Vagina (tissue), 2 donors: ENCODE results near the gene CCRL2. TPM values are rescaled to one million over a fixed set of nuclear protein-coding genes. Genes with fewer than 3 reads are reported as not detected.

Experiments used
- DNase-seq, 2 donors: peaks; one replicate each; pipeline ENCODE4 v3.0.0-alpha.2; 2017; ENCODE audit errors: extremely low spot score in 2 of 2
- H3K27ac ChIP-seq: fragments of 200-600 bp; sonication (generic); one replicate; pipeline ENCODE4 v1.5.1; 2019
- H3K27me3 ChIP-seq: fragments of 200-600 bp; sonication (generic); one replicate; pipeline ENCODE4 v1.5.1; 2019
- H3K36me3 ChIP-seq, 2 donors: fragments of 200-600 bp; sonication (generic); one replicate each; pipeline ENCODE4 v1.5.1; 2017 to 2019
- H3K4me1 ChIP-seq: fragments of 200-600 bp; sonication (generic); one replicate; pipeline ENCODE4 v1.5.1; 2019
- H3K4me3 ChIP-seq, 2 donors: fragments of 200-600 bp; sonication (generic); 1 replicate in 1 of 2; 2 replicates in 1 of 2; pipeline ENCODE4 v1.5.1; 2016 to 2019
- H3K9me3 ChIP-seq: fragments of 200-600 bp; sonication (generic); one replicate; pipeline ENCODE4 v1.5.1; 2019
- POLR2A ChIP-seq, 2 donors: fragments of 450-650 bp; IDR thresholded peaks; one replicate each; pipeline ENCODE4 v1.6.1; 2017; ENCODE audit warnings: antibody characterized with exemption in 2 of 2, mild to moderate bottlenecking in 2 of 2, moderate library complexity in 2 of 2
- POLR2AphosphoS5 ChIP-seq, 2 donors: sonication (generic); formaldehyde crosslinking; IDR thresholded peaks; one replicate each; pipeline ENCODE4 v1.9.0; 2017; ENCODE audit warnings: antibody characterized with exemption in 2 of 2, mild to moderate bottlenecking in 2 of 2, low read depth in 1 of 2; ENCODE audit not compliant: insufficient read depth in 1 of 2
- intact Hi-C: fragments of 100-400 bp; cut with DNase I; formaldehyde crosslinking; loops from one replicate; pipeline ENCODE4 v1.15.1; 2023
- total RNA-seq: library from RNA; depleted of rRNA; stranded (reverse); fragments of >200 nt; gene quantifications from one replicate; pipeline ENCODE4 v1.2.3, GENCODE V29; 2016
- TF ChIP-seq, protein P1 (sequence below), 3 experiments: fragments of 450-650 bp in 2 of 3; fragments of 200-600 bp in 1 of 3; sonication (generic) in 1 of 3; IDR thresholded peaks; one replicate each; pipeline ENCODE4 v1.5.1; 2017 to 2019; ENCODE audit warnings: antibody characterized with exemption in 3 of 3, mild to moderate bottlenecking in 2 of 3, moderate library complexity in 2 of 3

The CCRL2 gene
- total RNA-seq, 1 donor from 2014 or later: not detected

DNA sequence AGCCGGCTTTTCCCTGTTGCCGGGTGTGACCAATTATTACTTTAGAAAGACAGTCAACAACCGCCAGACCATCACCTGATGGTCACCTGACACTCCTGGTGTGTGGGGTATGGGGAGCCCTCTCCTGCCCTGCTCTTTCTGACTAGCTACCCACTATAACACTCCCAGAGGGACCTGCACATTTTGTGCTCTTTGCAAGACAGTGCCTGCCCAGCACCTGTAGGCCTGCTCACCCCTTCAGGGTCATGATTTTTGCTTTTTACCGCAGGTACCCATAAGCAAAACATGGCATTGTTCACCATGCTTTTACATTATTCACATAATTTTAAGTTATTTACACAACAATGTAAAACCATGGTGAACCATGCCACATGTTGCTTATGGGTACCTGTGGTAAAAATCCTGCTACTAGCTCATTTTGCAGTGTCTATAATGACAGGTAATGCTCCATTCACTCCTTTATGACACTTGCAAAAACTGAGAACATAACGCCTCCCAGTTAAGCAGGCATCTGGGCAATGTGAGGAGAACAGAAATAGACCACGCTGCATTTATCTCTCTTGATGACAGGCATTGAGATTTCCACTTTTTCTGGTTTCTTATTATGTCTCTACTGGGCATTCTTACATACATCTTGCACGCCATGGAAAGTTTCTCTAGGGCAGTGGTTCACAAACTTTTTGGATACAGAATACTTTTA, 9.9 kb downstream of the CCRL2 start:
- intact Hi-C loops: no loop called here
- TF ChIP-seq POLR2A (IDR thresholded peaks at IDR 0.05) (no peak), POLR2AphosphoS5 (IDR thresholded peaks at IDR 0.05; ENCODE audit: insufficient read depth in 1 of 2, low read depth in 1 of 2) (no peak)
- TF ChIP-seq, protein P1, sequence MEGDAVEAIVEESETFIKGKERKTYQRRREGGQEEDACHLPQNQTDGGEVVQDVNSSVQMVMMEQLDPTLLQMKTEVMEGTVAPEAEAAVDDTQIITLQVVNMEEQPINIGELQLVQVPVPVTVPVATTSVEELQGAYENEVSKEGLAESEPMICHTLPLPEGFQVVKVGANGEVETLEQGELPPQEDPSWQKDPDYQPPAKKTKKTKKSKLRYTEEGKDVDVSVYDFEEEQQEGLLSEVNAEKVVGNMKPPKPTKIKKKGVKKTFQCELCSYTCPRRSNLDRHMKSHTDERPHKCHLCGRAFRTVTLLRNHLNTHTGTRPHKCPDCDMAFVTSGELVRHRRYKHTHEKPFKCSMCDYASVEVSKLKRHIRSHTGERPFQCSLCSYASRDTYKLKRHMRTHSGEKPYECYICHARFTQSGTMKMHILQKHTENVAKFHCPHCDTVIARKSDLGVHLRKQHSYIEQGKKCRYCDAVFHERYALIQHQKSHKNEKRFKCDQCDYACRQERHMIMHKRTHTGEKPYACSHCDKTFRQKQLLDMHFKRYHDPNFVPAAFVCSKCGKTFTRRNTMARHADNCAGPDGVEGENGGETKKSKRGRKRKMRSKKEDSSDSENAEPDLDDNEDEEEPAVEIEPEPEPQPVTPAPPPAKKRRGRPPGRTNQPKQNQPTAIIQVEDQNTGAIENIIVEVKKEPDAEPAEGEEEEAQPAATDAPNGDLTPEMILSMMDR (IDR thresholded peaks at IDR 0.05): no peak
- no peak for DNase-seq
- Histone ChIP-seq H3K9me3 (no peaks in the 10 kb centered on the region), H3K36me3 (no peaks in the 10 kb centered on the region), H3K4me1 (no peaks in the 10 kb centered on the region), H3K4me3 (no peak overlapping the region), H3K27me3 (no peaks in the 10 kb centered on the region), H3K27ac (no peak overlapping the region)

DNA sequence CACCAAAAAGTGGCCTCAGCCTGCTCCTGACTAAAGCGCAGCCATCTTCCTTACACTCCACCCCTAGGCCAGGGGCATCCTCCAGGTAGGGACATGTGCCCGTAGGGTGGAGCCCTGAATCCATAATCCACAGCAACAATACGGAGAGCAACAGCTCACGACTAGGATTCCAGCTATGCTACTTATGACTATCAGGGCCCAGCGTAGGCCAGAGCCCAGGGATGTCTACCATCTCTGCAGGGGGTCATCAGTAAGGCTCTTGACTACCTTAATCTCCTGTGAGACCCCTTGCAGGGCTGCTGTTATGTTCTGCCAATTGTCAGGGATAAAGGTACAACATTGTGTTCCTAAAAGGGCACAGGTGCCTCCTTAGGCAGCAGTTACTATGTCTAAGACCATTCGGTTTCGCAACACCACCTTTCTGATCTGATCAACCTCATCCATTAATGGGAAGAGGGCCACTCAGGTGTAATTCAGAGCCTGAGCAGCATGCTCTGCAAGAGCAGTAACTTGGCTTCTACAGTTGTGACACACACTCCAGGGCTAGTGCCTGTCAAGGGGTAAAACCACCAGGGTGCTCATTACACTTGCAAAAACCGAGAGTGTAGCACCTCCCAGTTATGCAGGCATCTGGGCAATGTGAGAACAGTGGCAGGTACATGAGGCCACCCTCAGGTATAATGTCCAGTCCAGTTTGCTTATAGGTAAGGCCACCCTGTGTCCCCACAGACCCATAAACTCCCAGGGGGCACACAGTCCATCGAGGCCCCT, 11.0 kb downstream of the CCRL2 start:
- no peaks in the 10 kb centered on the region for H3K4me1 ChIP-seq
- TF ChIP-seq POLR2A (IDR thresholded peaks at IDR 0.05) (no peak), POLR2AphosphoS5 (IDR thresholded peaks at IDR 0.05; ENCODE audit: insufficient read depth in 1 of 2, low read depth in 1 of 2) (no peak)
- TF ChIP-seq, protein P1 (IDR thresholded peaks at IDR 0.05): no peak
- no peaks in the 10 kb centered on the region for H3K27me3 ChIP-seq
- H3K27ac ChIP-seq: no peak overlapping the region
- H3K4me3 ChIP-seq: no peak overlapping the region
- no peaks in the 10 kb centered on the region for H3K9me3 ChIP-seq
- DNase-seq: no peak
- intact Hi-C loops: no loop called here
- no peaks in the 10 kb centered on the region for H3K36me3 ChIP-seq

- Histone ChIP-seq H3K27me3 (no peaks in the 10 kb centered on the region), H3K36me3 (no peaks in the 10 kb centered on the region), H3K9me3 (no peaks in the 10 kb centered on the region), H3K27ac (no peak overlapping the region), H3K4me3 (no peak overlapping the region), H3K4me1 (no peaks in the 10 kb centered on the region)
- TF ChIP-seq POLR2AphosphoS5 (IDR thresholded peaks at IDR 0.05; ENCODE audit: insufficient read depth in 1 of 2, low read depth in 1 of 2) (no peak), POLR2A (IDR thresholded peaks at IDR 0.05) (no peak)
- TF ChIP-seq, protein P1 (IDR thresholded peaks at IDR 0.05): no peak
- intact Hi-C loops: no loop called here
- no peak for DNase-seq
These were observed 12.8 kb downstream of the CCRL2 start for GRCh38 chr3:46419816-46420215.

- H3K27ac ChIP-seq: no peak overlapping the region
- intact Hi-C loops: no loop called here
- no peaks in the 10 kb centered on the region for H3K36me3 ChIP-seq
- H3K4me3 ChIP-seq: no peak overlapping the region
- H3K27me3 ChIP-seq: no peaks in the 10 kb centered on the region
- no peak for DNase-seq
- no peaks in the 10 kb centered on the region for H3K9me3 ChIP-seq
- H3K4me1 ChIP-seq: no peaks in the 10 kb centered on the region
- TF ChIP-seq, protein P1 (IDR thresholded peaks at IDR 0.05): no peak
These were observed 13.9 kb downstream of the CCRL2 start for GRCh38 chr3:46420931-46421330.

GRCh38 chr3:46422617-46423016, 15.6 kb downstream of the CCRL2 start:
- no peak overlapping the region for H3K27ac ChIP-seq
- H3K9me3 ChIP-seq: no peaks in the 10 kb centered on the region
- H3K27me3 ChIP-seq: no peaks in the 10 kb centered on the region
- no peak overlapping the region for H3K4me3 ChIP-seq
- H3K4me1 ChIP-seq: no peaks in the 10 kb centered on the region
- intact Hi-C loops: no loop called here
- TF ChIP-seq POLR2A (IDR thresholded peaks at IDR 0.05): no peak
- TF ChIP-seq, protein P1 (IDR thresholded peaks at IDR 0.05): no peak
- no peak for TF ChIP-seq POLR2AphosphoS5 (IDR thresholded peaks at IDR 0.05; ENCODE audit: insufficient read depth in 1 of 2, low read depth in 1 of 2)
- no peaks in the 10 kb centered on the region for H3K36me3 ChIP-seq
- DNase-seq: no peak
